MCF 10A (cell line): Measurements from ENCODE around the gene FLT1. TPM values are rescaled to one million over a fixed set of nuclear protein-coding genes. Genes with fewer than 3 reads are reported as not detected.

Experiments
- BruUV-seq: library from RNA; stranded (reverse); fragments of 400-500 nt; replicated peaks from 2 replicates; lab custom pipeline; 2021; lab: Mats Ljungman, UMichigan
- CTCF ChIA-PET: fragments of 300-600 bp; sonication (Branson Sonifier 250); formaldehyde crosslinking; extraction: SDS; loops from one replicate; lab custom pipeline; 2021; ENCODE audit warnings: antibody characterized with exemption, inconsistent platforms; lab: Yijun Ruan, JAX
- POLR2A ChIA-PET: fragments of 300-600, 350-650 bp; sonication (Branson Sonifier 250); formaldehyde crosslinking; extraction: SDS; loops from one replicate; lab custom pipeline; 2020; ENCODE audit warnings: antibody characterized with exemption, inconsistent platforms; lab: Yijun Ruan, JAX
- DNase-seq: peaks from one replicate; pipeline ENCODE4 v3.0.0-alpha.2; 2018; ENCODE audit not compliant: unreplicated experiment
- H3K27ac Mint-ChIP-seq: one replicate; pipeline ENCODE4 v1.8.0; 2022; ENCODE audit warnings: mild to moderate bottlenecking, low read depth, mixed read lengths; ENCODE audit not compliant: unreplicated experiment
- H3K27me3 Mint-ChIP-seq: one replicate; pipeline ENCODE4 v1.8.0; 2022; ENCODE audit warnings: mixed read lengths; ENCODE audit not compliant: insufficient read depth, unreplicated experiment
- H3K36me3 Mint-ChIP-seq: one replicate; pipeline ENCODE4 v1.8.0; 2022; ENCODE audit warnings: mild to moderate bottlenecking, moderate library complexity, mixed read lengths; ENCODE audit not compliant: insufficient read depth, unreplicated experiment
- H3K4me1 Mint-ChIP-seq: one replicate; pipeline ENCODE4 v1.8.0; 2022; ENCODE audit warnings: mixed read lengths; ENCODE audit not compliant: insufficient read depth, unreplicated experiment
- H3K4me3 Mint-ChIP-seq: one replicate; pipeline ENCODE4 v1.8.0; 2022; ENCODE audit warnings: mild to moderate bottlenecking, moderate library complexity, mixed read lengths; ENCODE audit not compliant: unreplicated experiment
- H3K9me3 Mint-ChIP-seq: one replicate; pipeline ENCODE4 v1.8.0; 2022; ENCODE audit warnings: mixed read lengths; ENCODE audit not compliant: unreplicated experiment
- CTCF ChIP-seq: fragments of 200-600 bp; IDR thresholded peaks from one replicate; pipeline ENCODE4 v1.8.0; 2022; ENCODE audit warnings: antibody characterized with exemption, mild to moderate bottlenecking; ENCODE audit not compliant: unreplicated experiment
- intact Hi-C: fragments of 100-400 bp; cut with micrococcal nuclease; formaldehyde crosslinking; loops from 2 replicates; pipeline ENCODE4 v1.14.1; 2022
- total RNA-seq: library from RNA; stranded (reverse); gene quantifications from 2 replicates; pipeline ENCODE4 v1.2.3, GENCODE V29; 2022

The FLT1 gene
- total RNA-seq, 1 experiment from 2014 or later: not detected

GRCh38 chr13:28429685-28430290, 65.1 kb downstream of the FLT1 start:
- ChIA-PET CTCF (interaction anchor here (1.0 to 1.3 kb wide), 2 partner anchors 11 to 61 kb away, joined by 3 to 4 read pairs; no protein-coding TSS in a partner anchor), POLR2A (no interaction called here)
- no peaks in the 10 kb centered on the region for H3K4me1 Mint-ChIP-seq
- H3K9me3 Mint-ChIP-seq: no peaks in the 10 kb centered on the region
- no peak overlapping the region for H3K4me3 Mint-ChIP-seq
- TF ChIP-seq CTCF: no peak
- no peak overlapping the region for H3K27ac Mint-ChIP-seq
- no peaks in the 10 kb centered on the region for H3K36me3 Mint-ChIP-seq
- DNase-seq: no peak
- H3K27me3 Mint-ChIP-seq: peaks cover 61% of the 10 kb centered on the region
- intact Hi-C loops: no loop called here
- no TSS peak for BruUV-seq

- TF ChIP-seq CTCF: no peak
- H3K27ac Mint-ChIP-seq: no peak overlapping the region
- intact Hi-C loops: no loop called here
- H3K36me3 Mint-ChIP-seq: no peaks in the 10 kb centered on the region
- H3K4me1 Mint-ChIP-seq: no peaks in the 10 kb centered on the region
- no TSS peak for BruUV-seq
- POLR2A ChIA-PET: no interaction called here
- no peak for DNase-seq
- no peak overlapping the region for H3K4me3 Mint-ChIP-seq
- CTCF ChIA-PET: interaction anchor here (1.0 to 1.3 kb wide), 2 partner anchors 10 to 61 kb away, joined by 3 to 4 read pairs; no protein-coding TSS in a partner anchor
- peaks cover 56% of the 10 kb centered on the region for H3K27me3 Mint-ChIP-seq
- no peaks in the 10 kb centered on the region for H3K9me3 Mint-ChIP-seq
Measured at GRCh38 chr13:28429096-28429495, 65.8 kb downstream of the FLT1 start.

- CTCF ChIA-PET: no interaction called here
- Mint-ChIP-seq H3K36me3 (no peaks in the 10 kb centered on the region), H3K27me3 (peaks cover 54% of the 10 kb centered on the region), H3K27ac (no peak overlapping the region), H3K4me3 (no peak overlapping the region), H3K4me1 (no peaks in the 10 kb centered on the region), H3K9me3 (no peaks in the 10 kb centered on the region)
- intact Hi-C loops: no loop called here
- TF ChIP-seq CTCF: no peak
- POLR2A ChIA-PET: interaction anchor here (0.6 to 1.4 kb wide), 2 partner anchors 117 to 232 kb away, joined by 3 to 4 read pairs; partner anchors contain the start of gene POMP
- no peak for DNase-seq
- BruUV-seq: no TSS peak
Measured at GRCh38 chr13:28426381-28426780, 68.5 kb downstream of the FLT1 start.

- Mint-ChIP-seq H3K36me3 (no peaks in the 10 kb centered on the region), H3K4me3 (no peak overlapping the region), H3K9me3 (no peaks in the 10 kb centered on the region), H3K4me1 (no peaks in the 10 kb centered on the region), H3K27ac (no peak overlapping the region), H3K27me3 (peaks cover 56% of the 10 kb centered on the region)
- BruUV-seq: no TSS peak
- no peak for TF ChIP-seq CTCF
- intact Hi-C loops: no loop called here
- no peak for DNase-seq
- ChIA-PET POLR2A (interaction anchor here (0.6 to 1.4 kb wide), 3 partner anchors 48 to 233 kb away, joined by 3 to 4 read pairs (median 3); partner anchors contain the start of gene POMP), CTCF (no interaction called here)
Measured at GRCh38 chr13:28425793-28426192, 69.1 kb downstream of the FLT1 start.
